NCI-H1048 (cell line): ENCODE results near the gene PIGM.

Source experiments
- DNase-seq: peaks from one replicate; lab custom pipeline; 2025; lab: John Stamatoyannopoulos, UW

Gene PIGM

GRCh38 chr1:159989581-159989980 lies 42.2 kb downstream of the PIGM start:
- no peak for DNase-seq

GRCh38 chr1:159988006-159988405 lies 43.8 kb downstream of the PIGM start:
- DNase-seq: no peak

DNA sequence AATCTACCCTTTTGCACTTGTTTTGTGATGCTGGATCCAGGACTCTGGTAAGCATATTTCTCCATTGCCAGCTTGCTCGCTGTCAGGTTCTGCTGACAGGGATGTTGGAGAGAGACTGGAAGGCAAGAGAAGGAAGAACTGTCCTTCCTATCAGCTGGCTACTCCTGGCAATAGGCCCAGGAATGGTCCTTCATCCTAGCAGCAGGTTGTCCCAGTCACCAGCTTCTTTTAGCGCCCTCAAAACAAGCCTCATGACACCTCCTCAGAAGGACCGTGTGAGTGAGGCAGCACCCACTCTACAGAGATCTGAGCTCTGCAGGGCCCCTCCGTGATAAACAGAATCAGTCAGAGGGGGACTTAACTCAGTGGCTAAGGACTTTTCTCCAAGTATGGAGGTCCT lies 44.6 kb downstream of the PIGM start:
- DNase-seq: no peak

DNA sequence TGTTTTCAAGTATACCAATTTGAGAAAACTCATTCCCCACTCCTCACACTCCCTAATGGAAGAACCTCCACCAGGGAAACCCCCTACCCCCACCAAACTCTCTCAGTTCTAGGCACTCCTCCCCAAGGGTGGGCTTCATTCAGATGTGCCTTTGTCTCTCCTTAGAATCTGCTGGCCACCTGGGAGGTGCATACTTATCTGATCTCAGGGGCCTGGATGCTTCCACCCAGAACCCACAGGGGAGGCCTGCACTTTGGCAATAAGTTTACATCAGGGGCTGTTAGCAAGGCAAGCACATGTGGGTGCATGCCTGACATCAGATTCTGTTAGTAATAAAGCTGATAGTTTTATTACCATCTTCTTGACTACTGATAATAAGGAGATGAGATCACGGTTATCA lies 45.3 kb downstream of the PIGM start:
- no peak for DNase-seq

- no peak for DNase-seq
These were observed 45.7 kb downstream of the PIGM start for GRCh38 chr1:159986093-159986492.

DNA sequence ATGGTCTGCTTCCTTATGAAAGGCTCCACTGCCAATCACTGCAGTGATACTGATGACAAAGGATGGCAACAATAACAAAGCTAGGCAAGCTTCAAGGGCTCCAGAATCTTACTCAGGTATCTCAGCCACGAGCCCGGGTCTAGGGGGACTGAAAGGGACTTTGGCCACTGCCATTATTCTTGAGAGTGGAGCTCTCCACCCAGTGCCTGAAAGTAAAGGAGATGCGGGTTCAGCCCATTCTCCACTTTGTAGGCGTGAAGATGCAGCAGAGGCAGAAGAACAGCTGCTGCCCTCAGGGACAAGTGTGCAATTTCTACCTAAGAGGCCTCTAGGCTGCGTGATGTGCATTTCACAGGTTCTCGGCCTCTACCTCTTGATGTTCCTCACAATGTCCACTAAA lies 46.3 kb downstream of the PIGM start:
- no peak for DNase-seq

- no peak for DNase-seq
These were observed 48.1 kb downstream of the PIGM start for GRCh38 chr1:159983681-159984080.

DNA sequence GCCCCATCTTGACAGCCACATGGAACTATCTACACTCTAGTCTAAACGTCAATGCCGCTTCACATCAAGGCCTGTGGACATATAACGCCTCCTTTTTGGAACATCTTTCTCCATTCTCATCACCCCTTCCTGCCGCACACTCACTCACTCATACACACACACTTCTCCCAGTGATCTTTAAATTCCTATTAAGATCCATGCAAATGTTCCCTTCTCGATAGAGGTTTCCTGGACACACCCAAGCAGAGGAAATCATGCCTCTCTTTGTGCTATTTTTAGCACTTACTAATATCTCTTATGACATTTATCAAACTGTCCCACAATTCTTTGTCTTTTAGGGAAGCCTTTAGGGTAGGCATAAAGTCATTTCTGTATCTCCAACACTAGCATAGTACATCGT lies 49.5 kb downstream of the PIGM start:
- no peak for DNase-seq

GRCh38 chr1:159981351-159982055 lies 50.3 kb downstream of the PIGM start:
- DNase-seq: no peak

- DNase-seq: no peak
These were observed 51.0 kb downstream of the PIGM start for GRCh38 chr1:159980786-159981185.

DNA sequence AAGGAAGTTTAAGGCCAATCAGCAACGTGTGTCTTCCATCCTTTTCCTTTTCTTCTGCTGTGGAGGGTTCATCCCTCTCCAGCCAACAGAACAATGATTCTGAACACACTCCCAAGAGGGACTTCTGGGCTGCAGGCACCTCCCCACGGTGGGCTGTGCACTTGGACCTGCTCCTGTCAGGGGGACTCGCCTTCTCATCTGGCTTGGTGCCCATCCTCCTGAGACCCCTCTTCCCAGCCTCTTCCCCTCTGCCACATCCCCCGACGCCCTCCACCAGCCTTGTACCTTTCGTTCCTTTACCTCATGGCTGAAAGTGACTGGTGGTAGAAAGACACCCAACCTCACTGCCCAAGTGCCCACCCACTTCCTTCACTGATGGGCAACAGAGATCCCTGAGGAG lies 51.7 kb downstream of the PIGM start:
- no peak for DNase-seq

DNA sequence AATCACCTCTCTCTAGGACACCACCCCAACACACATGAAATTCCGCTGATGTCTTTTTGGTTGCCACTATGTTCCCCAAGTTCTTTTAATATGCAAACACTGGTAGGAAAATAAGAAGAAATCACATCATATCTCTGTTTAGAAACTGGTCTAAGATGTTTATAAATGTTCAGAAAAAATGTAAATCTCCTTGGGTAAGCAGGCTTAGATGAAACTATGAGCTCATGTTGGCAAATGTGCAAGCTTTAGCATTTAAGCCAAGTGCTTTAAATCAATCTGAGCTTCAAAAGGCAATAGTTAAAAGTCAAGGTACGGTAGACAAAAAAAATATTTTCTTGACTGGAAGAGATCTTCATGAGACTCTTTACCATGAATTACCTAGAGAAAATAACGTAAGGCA lies 52.5 kb downstream of the PIGM start:
- DNase-seq: no peak

- no peak for DNase-seq
These were observed 53.7 kb downstream of the PIGM start for GRCh38 chr1:159978107-159978398.

DNA sequence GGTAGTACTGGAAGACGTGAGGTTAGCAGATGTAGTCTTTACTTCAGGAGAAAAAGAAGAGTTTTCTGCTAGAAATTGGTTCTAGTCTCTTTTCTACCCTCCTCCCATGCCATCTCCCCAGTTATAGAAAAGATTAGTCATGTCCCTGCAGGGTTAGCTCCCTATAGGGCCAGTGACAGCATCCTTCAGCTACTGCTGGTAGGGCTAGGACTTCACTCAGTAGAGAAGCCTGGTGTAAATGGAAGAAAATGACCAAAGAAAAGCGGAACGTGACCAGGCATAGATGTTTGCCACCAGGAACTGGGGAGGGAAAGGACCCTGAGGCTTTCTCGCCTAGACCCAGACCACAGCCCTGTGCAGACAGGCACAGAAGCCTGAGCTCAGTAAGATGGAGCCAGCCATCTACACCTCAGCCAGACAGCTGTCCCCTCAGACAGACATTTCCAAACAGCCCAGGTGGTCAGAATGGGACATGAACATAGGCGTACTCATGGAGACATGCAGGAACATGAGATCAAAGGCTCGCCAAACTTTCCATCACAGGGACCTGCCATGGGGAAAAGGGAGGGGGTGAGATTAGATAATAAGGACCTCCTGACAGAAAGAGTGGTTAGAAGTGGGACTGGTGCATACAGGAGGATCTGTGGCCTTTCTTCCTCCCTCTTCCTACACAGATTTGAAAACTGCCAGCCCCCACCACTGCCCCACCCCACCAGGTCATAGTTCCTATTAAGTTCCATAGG lies 54.3 kb downstream of the PIGM start:
- no peak for DNase-seq
